Vagina (tissue), 2 donors: ENCODE data around the gene C14orf39.

Experiments used
- POLR2A ChIP-seq, 2 donors: fragments of 450-650 bp; IDR thresholded peaks; one replicate each; pipeline ENCODE4 v1.6.1; 2017; ENCODE audit warnings: antibody characterized with exemption in 2 of 2, mild to moderate bottlenecking in 2 of 2, moderate library complexity in 2 of 2
- TF ChIP-seq, protein P1 (sequence below), 3 experiments: fragments of 450-650 bp in 2 of 3; fragments of 200-600 bp in 1 of 3; sonication (generic) in 1 of 3; IDR thresholded peaks; one replicate each; pipeline ENCODE4 v1.5.1; 2017 to 2019; ENCODE audit warnings: antibody characterized with exemption in 3 of 3, mild to moderate bottlenecking in 2 of 3, moderate library complexity in 2 of 3

DNA sequence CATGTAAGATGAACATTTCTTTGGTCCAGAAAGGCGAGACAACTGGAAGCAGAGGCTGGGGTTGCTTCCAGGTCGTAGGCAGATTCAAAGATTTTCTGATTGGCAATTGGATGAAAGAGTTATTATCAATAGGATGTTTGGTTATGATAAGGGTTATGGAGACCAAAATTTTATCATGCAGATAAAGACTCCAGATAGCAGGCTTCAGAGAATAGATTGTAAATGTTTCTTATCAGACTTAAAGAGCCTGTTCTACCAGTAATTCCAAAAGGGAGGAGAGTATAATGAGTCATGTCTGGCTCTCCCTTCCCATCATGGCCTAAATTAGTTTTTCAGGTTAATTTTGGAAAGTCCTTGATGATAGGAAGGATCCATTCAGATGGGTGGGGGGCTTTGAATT is 55.6 kb downstream of the C14orf39 start:
- TF ChIP-seq, protein P1, sequence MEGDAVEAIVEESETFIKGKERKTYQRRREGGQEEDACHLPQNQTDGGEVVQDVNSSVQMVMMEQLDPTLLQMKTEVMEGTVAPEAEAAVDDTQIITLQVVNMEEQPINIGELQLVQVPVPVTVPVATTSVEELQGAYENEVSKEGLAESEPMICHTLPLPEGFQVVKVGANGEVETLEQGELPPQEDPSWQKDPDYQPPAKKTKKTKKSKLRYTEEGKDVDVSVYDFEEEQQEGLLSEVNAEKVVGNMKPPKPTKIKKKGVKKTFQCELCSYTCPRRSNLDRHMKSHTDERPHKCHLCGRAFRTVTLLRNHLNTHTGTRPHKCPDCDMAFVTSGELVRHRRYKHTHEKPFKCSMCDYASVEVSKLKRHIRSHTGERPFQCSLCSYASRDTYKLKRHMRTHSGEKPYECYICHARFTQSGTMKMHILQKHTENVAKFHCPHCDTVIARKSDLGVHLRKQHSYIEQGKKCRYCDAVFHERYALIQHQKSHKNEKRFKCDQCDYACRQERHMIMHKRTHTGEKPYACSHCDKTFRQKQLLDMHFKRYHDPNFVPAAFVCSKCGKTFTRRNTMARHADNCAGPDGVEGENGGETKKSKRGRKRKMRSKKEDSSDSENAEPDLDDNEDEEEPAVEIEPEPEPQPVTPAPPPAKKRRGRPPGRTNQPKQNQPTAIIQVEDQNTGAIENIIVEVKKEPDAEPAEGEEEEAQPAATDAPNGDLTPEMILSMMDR (IDR thresholded peaks at IDR 0.05) = no peak
- TF ChIP-seq POLR2A (IDR thresholded peaks at IDR 0.05) = no peak
